H1 (cell line): ENCODE results near the gene RMND1. TPM values are rescaled to one million over a fixed set of nuclear protein-coding genes. Genes with fewer than 3 reads are reported as not detected.

Experiments used
- GTF2F1 ChIP-seq: IDR thresholded peaks from 2 replicates; pipeline ENCODE4 v1.6.1; 2012; ENCODE audit warnings: low read depth, low read length, improper control_type of control experiment, borderline replicate concordance
- KDM4A ChIP-seq: IDR thresholded peaks from one replicate; pipeline ENCODE4 v1.7.1; 2012; ENCODE audit warnings: low read depth, mild to moderate bottlenecking, moderate library complexity, low read length, inconsistent platforms; ENCODE audit not compliant: severe bottlenecking
- SAP30 ChIP-seq: fragments of 300-600 bp; sonication (generic); IDR thresholded peaks from 2 replicates; pipeline ENCODE4 v1.7.1; 2012; ENCODE audit warnings: low read length, moderate library complexity, mild to moderate bottlenecking, inconsistent platforms; ENCODE audit not compliant: insufficient read depth, insufficient replicate concordance
- SP1 ChIP-seq: IDR thresholded peaks from 2 replicates; pipeline ENCODE4 v1.6.1; 2011; ENCODE audit warnings: low read depth, low read length
- TAF1 ChIP-seq: IDR thresholded peaks from 2 replicates; pipeline ENCODE4 v1.6.1; 2011; ENCODE audit warnings: mild to moderate bottlenecking, low read depth, low read length
- polyA plus RNA-seq, 7 experiments: library from polyadenylated mRNA; depleted of rRNA in 3 of 7; stranded (reverse) in 5 of 7; unstranded in 2 of 7; fragments of >200 nt in 5 of 7; fragments of 200-250 nt in 2 of 7; gene quantifications; 1 replicate in 5 of 7; 2 replicates in 1 of 7; 4 replicates in 1 of 7; pipeline versions ENCODE4 v1.2.1 to v1.2.3, GENCODE V29; 2011 to 2013; ENCODE audit warnings: missing spikeins in 2 of 7, mixed read lengths in 2 of 7
- total RNA-seq: library from RNA; stranded (reverse); fragmentation: NEBNext Ultra II Directional; extraction: Animal tissue kit (Norgen Biotek cat#: 25700); gene quantifications from 2 replicates; pipeline ENCODE4 v1.2.1, GENCODE V29; 2021
- TF ChIP-seq, protein P1 (sequence below): IDR thresholded peaks from 2 replicates; pipeline ENCODE4 v1.6.1; 2012; ENCODE audit warnings: inconsistent platforms
- TF ChIP-seq, protein P2 (sequence below), 3 experiments: IDR thresholded peaks; 1 replicate in 2 of 3; 2 replicates in 1 of 3; pipeline versions ENCODE4 v1.5.1 to v1.6.1; 2011; ENCODE audit warnings: low read length in 3 of 3, mild to moderate bottlenecking in 3 of 3, inconsistent platforms in 2 of 3, low read depth in 1 of 3, moderate library complexity in 1 of 3; ENCODE audit not compliant: insufficient read depth in 1 of 3; ENCODE audit errors: control extremely low read depth in 1 of 3

Gene RMND1
- total and polyA plus RNA-seq, 2 of the 8 experiments (the other 6 are each of a cell fraction or from before 2014, with no cell fraction given) = 7.3 to 21.9 TPM

DNA sequence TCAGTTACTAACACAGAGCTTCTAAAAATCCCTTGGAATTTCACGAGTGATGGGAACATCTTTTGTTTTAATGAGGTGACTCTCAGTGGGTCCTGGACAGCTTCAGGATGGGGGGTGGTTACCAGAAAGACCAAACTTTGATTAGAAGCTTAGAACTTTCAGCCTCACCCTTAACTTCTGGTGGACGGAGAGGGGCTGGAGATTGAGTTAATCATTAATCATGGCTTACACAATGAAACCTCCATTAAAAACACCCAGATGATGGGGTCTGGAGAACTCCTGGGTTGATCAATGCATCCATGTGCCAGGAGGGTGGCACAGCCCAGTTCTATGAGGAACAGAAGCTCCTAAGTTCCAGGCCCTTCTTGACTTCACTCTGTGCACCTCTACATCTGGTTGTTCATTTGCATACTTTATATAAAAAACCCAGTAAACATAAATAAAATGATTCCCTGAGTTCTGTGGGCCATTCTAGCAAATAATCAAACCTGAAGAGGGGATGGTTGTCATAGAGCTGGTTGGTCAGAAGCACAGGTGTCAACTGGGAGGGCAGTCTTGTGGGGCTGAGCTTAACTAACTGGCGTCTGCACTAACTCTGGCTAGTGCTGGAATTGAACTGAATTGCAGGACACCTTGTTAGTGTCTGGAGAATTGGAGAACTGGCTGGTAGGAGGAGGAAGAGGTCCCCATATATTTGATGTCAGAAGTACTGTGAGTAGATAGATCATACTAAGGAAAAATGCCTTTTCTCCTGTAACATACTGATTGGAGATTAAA, 10.3 kb downstream of the RMND1 start (continued):
- TF ChIP-seq SP1 = no peak
- no peak for TF ChIP-seq SAP30
- TF ChIP-seq, protein P1, sequence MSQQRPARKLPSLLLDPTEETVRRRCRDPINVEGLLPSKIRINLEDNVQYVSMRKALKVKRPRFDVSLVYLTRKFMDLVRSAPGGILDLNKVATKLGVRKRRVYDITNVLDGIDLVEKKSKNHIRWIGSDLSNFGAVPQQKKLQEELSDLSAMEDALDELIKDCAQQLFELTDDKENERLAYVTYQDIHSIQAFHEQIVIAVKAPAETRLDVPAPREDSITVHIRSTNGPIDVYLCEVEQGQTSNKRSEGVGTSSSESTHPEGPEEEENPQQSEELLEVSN = no peak
- no peak for TF ChIP-seq KDM4A
- no peak for TF ChIP-seq TAF1
- TF ChIP-seq GTF2F1 = no peak
- TF ChIP-seq, protein P2, sequence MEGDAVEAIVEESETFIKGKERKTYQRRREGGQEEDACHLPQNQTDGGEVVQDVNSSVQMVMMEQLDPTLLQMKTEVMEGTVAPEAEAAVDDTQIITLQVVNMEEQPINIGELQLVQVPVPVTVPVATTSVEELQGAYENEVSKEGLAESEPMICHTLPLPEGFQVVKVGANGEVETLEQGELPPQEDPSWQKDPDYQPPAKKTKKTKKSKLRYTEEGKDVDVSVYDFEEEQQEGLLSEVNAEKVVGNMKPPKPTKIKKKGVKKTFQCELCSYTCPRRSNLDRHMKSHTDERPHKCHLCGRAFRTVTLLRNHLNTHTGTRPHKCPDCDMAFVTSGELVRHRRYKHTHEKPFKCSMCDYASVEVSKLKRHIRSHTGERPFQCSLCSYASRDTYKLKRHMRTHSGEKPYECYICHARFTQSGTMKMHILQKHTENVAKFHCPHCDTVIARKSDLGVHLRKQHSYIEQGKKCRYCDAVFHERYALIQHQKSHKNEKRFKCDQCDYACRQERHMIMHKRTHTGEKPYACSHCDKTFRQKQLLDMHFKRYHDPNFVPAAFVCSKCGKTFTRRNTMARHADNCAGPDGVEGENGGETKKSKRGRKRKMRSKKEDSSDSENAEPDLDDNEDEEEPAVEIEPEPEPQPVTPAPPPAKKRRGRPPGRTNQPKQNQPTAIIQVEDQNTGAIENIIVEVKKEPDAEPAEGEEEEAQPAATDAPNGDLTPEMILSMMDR (IDR thresholded peaks at IDR 0.05; ENCODE audit: control extremely low read depth in 1 of 3, insufficient read depth in 1 of 3, low read depth in 1 of 3, low read length in 3 of 3) = no peak
